ENCODE results near the gene C2orf42.
"Not testable (repeated sequence)": the region's sequence is repeated elsewhere in the genome, so short reads cannot be mapped to it uniquely, and the experiment has no call there.

C2orf42 gene

GRCh38 chr2:70133491-70134322 is 57.1 kb downstream of the C2orf42 start:
- TF ChIP-seq, protein P1, sequence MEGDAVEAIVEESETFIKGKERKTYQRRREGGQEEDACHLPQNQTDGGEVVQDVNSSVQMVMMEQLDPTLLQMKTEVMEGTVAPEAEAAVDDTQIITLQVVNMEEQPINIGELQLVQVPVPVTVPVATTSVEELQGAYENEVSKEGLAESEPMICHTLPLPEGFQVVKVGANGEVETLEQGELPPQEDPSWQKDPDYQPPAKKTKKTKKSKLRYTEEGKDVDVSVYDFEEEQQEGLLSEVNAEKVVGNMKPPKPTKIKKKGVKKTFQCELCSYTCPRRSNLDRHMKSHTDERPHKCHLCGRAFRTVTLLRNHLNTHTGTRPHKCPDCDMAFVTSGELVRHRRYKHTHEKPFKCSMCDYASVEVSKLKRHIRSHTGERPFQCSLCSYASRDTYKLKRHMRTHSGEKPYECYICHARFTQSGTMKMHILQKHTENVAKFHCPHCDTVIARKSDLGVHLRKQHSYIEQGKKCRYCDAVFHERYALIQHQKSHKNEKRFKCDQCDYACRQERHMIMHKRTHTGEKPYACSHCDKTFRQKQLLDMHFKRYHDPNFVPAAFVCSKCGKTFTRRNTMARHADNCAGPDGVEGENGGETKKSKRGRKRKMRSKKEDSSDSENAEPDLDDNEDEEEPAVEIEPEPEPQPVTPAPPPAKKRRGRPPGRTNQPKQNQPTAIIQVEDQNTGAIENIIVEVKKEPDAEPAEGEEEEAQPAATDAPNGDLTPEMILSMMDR (IDR thresholded peaks at IDR 0.05) = no peak
- no peak for DNase-seq (ENCODE audit: low spot score)
- Histone ChIP-seq H3K27ac (peak overlapping the region; percentile 85 to 90), H3K4me3 (no peak overlapping the region)

- no peak for DNase-seq (ENCODE audit: low spot score)
- Histone ChIP-seq H3K4me3 (peak overlapping the region; percentile 64), H3K27ac (peak overlapping the region; percentile 85 to 90)
- TF ChIP-seq, protein P1 (IDR thresholded peaks at IDR 0.05) = no peak
Measured at GRCh38 chr2:70133127-70133452, 57.7 kb downstream of the C2orf42 start.

- no peak for DNase-seq (ENCODE audit: low spot score)
- H3K4me3 ChIP-seq = peak overlapping the region; percentile 64
- TF ChIP-seq, protein P1 (IDR thresholded peaks at IDR 0.05) = no peak
- peak overlapping the region; percentile 85 to 90 for H3K27ac ChIP-seq
Measured at GRCh38 chr2:70132244-70133126, 58.3 kb downstream of the C2orf42 start.

GRCh38 chr2:70131344-70132143 is 59.3 kb downstream of the C2orf42 start:
- Histone ChIP-seq H3K4me3 (peak overlapping the region; percentile 64), H3K27ac (peak overlapping the region; percentile 85 to 90)
- DNase-seq (ENCODE audit: low spot score) = not testable (repeated sequence)

- no peak overlapping the region for H3K4me3 ChIP-seq
- TF ChIP-seq, protein P1 (IDR thresholded peaks at IDR 0.05) = no peak
- DNase-seq (ENCODE audit: low spot score) = no peak
- H3K27ac ChIP-seq = no peak overlapping the region
Measured at GRCh38 chr2:70128005-70128404, 62.8 kb downstream of the C2orf42 start.

DNA sequence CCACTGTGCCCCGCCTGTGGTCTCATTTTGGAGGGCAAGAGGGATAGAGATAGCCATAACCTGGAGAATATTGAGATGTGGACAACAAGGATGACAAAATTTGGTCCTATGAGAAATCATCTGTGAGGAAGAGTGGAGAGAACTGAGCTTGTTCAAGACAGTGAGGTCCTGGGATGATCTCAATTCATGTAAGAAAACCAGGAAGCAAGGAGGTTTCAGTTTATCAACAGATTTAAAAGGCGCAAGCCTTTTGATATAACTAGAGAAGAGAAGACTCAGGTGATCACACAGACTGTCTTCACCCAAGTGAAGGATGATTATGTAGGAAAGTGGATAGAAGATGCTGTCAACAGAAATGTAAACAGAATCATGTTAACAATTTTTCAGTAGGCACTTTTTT is 64.4 kb downstream of the C2orf42 start:
- DNase-seq (ENCODE audit: low spot score) = no peak
- Histone ChIP-seq H3K27ac (no peak overlapping the region), H3K4me3 (no peak overlapping the region)
- TF ChIP-seq, protein P1 (IDR thresholded peaks at IDR 0.05) = no peak

- DNase-seq (ENCODE audit: low spot score) = no peak
- peak overlapping the region; percentile 75 for H3K4me3 ChIP-seq
- TF ChIP-seq, protein P1 (IDR thresholded peaks at IDR 0.05) = no peak
- peak overlapping the region; percentile 97 to 98 for H3K27ac ChIP-seq
Measured at GRCh38 chr2:70125498-70125898, 65.3 kb downstream of the C2orf42 start.
